Mucosa of stomach (tissue), 1 donor: ENCODE measurements around the gene FBXO47.
"Not testable (repeated sequence)": the region's sequence is repeated elsewhere in the genome, so short reads cannot be mapped to it uniquely, and the experiment has no call there.

Experiments
- H3K27me3 ChIP-seq: one replicate; pipeline ENCODE4 v1.7.0; 2013; ENCODE audit warnings: mild to moderate bottlenecking, low read length; ENCODE audit not compliant: control insufficient read depth, insufficient read depth
- H3K36me3 ChIP-seq: one replicate; pipeline ENCODE4 v1.7.0; 2013; ENCODE audit warnings: low read length; ENCODE audit not compliant: control insufficient read depth, insufficient read depth
- H3K4me1 ChIP-seq: one replicate; pipeline ENCODE4 v1.7.0; 2013; ENCODE audit warnings: mild to moderate bottlenecking, low read length; ENCODE audit not compliant: control insufficient read depth, insufficient read depth
- H3K4me3 ChIP-seq: one replicate; pipeline ENCODE4 v1.7.0; 2013; ENCODE audit warnings: low read length
- H3K9ac ChIP-seq: one replicate; pipeline ENCODE4 v1.7.0; 2013; ENCODE audit warnings: mild to moderate bottlenecking, low read length, moderate library complexity
- H3K9me3 ChIP-seq: one replicate; pipeline ENCODE4 v1.7.0; 2013; ENCODE audit warnings: mild to moderate bottlenecking, low read length, moderate library complexity; ENCODE audit not compliant: control insufficient read depth
- donor health status: Pancreatic carcinoma.

FBXO47 gene

DNA sequence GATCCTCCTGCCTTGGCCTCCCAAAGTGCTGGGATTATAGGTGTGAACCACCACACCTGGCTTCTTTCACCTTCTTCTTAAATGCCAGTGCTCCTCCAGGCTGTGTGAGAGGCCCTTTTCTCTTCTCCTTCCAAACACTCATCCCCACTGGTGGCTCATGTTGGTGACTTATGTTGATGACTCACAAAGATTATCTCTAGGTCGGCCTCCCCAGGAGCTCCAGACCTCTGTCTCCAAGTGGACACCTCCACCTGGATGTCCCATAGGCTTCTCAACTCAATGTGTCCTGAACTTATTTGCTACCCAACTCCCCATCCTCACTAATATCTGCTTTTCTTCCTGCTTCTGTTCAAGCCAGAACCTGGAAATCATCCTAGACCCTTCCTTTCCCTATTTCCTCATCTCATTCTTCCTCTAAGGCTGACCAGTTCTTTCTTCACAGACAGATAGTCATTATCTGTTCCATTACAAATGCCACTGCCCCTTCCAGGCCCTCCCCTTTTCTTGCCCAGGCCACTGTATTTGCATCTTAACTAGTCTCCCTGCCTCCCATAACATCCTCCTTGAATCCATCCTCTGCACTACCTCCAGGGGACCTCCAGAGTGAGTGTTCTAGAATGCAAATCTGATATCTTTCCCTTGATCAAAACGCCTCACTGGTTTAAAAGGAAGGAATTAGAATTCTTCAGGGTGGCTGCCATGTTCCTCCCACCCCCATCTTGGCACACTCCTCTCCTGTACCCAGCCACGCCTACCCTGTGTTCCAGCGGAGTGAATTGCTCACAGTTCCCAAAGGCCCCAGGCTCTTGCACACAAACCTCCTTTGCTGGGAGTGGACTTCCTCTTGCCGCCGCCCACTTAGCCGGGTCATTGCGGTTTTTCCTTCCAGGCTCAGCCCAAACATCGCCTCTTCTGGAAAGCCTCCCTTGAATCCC is 34.8 kb upstream of the FBXO47 start:
- Histone ChIP-seq H3K4me3 (no peak overlapping the region), H3K4me1 (peaks cover 6% of the 10 kb centered on the region), H3K27me3 (no peaks in the 10 kb centered on the region), H3K36me3 (no peaks in the 10 kb centered on the region), H3K9me3 (peaks cover 6% of the 10 kb centered on the region), H3K9ac (no peak overlapping the region)

DNA sequence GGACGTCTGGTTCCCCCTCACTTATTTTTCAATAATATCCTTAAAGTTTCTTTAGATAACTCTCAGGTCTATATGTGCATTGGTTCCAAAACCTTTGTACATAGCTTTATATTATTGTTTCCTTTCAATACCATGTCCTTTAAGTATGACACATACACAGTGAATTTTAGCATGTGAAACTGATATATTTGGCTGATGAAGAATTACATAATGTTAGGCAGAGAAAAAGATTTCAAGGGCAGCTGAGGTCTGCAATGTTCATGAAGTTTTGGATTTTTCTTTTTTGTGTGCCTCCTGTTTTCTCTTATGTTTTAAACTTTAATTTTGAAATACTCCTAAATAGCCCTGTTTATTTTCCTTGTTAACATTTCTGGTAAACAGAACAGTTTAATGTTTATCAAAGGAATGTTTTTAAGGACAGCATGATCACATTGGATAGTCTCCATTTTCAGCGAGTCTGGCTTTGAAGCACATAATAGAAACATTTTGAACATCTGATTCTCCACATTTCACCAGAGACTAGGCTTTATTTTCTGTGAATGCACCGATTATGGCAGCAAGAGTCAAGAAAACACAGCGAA is 32.9 kb upstream of the FBXO47 start:
- Histone ChIP-seq H3K36me3 (no peaks in the 10 kb centered on the region), H3K27me3 (no peaks in the 10 kb centered on the region), H3K9me3 (peaks cover 6% of the 10 kb centered on the region), H3K9ac (no peak overlapping the region), H3K4me3 (no peak overlapping the region), H3K4me1 (peaks cover 6% of the 10 kb centered on the region)

DNA sequence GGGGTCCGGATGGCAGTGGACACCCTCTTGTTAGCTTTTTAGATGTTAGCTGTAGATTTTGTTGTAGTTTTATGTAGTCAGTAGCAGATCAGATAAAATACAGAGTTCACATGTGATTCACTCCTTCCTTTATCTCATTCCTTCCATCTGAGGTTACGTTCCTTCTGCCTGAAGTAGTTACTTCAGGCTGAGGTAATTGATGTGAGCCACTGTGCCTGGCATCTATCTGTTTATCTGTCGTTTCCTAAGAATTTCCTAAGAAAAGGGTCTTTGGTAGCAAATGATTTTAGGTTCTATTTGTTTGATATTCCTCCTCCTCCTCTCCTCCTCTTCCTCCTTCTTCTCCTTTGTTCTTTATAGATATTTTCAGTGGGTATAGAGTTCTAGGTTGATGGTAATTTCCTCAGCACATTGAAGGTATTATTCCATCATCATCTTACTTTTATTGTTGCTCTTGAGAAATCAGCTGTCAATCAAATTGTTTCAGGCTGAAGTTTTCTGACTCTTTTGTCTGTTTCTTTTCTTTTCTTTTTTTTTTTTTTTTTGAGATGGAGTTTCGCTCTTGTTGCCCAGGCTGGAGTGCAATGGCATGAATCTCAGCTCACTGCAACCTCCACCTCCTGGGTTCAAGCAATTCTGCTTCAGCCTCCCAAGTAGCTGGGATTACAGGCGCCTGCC is 29.6 kb upstream of the FBXO47 start:
- Histone ChIP-seq H3K9me3 (peaks cover 6% of the 10 kb centered on the region), H3K36me3 (no peaks in the 10 kb centered on the region)

DNA sequence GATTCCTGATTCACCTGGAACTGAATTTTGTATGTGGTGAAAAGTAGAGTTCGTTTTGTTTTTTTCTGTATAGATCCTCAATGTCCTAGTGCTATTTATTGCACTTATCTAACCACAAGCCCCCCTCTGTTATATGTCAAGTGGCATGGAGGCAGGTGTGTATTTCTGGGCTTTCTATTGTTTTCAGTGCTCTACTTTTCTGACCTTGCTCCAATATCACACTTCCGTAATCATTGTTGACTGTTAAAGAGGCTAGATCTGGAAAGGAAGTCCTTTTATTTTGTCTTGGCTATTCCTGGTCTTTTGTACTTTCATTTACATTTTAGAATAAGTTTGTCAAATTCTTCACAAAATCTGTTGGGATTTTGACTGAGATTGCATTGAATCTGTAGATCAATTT is 26.8 kb upstream of the FBXO47 start:
- no peaks in the 10 kb centered on the region for H3K4me1 ChIP-seq
- no peaks in the 10 kb centered on the region for H3K27me3 ChIP-seq
- H3K4me3 ChIP-seq, result no peak overlapping the region
- peaks cover 6% of the 10 kb centered on the region for H3K9me3 ChIP-seq
- H3K36me3 ChIP-seq, result no peaks in the 10 kb centered on the region
- no peak overlapping the region for H3K9ac ChIP-seq

More for the DNA sequence above, 29.6 kb upstream of the FBXO47 start:
- no peak overlapping the region for H3K9ac ChIP-seq
- no peaks in the 10 kb centered on the region for H3K4me1 ChIP-seq
- H3K4me3 ChIP-seq, result no peak overlapping the region
- H3K27me3 ChIP-seq, result no peaks in the 10 kb centered on the region

DNA sequence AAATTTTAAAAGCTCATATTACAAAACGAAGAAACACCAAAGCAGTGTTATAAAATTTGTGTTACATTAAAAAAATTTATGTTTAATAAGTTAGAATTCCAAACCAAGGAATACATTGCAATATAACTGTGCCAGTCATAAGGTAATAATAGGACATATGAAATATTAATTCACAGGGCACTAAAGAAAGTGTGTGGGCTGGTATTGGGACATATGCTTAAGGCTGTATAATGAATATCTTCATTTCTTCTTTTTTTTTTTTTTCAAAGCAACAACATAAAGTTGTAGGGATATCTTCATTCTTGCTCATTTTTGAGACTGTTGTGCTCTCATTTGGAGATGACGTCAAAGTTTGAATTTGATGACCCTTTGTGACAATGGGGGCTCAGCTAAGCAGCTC is 17.5 kb upstream of the FBXO47 start:
- Histone ChIP-seq H3K4me3 (no peak overlapping the region), H3K9ac (no peak overlapping the region), H3K36me3 (no peaks in the 10 kb centered on the region), H3K27me3 (no peaks in the 10 kb centered on the region), H3K9me3 (no peaks in the 10 kb centered on the region), H3K4me1 (no peaks in the 10 kb centered on the region)

DNA sequence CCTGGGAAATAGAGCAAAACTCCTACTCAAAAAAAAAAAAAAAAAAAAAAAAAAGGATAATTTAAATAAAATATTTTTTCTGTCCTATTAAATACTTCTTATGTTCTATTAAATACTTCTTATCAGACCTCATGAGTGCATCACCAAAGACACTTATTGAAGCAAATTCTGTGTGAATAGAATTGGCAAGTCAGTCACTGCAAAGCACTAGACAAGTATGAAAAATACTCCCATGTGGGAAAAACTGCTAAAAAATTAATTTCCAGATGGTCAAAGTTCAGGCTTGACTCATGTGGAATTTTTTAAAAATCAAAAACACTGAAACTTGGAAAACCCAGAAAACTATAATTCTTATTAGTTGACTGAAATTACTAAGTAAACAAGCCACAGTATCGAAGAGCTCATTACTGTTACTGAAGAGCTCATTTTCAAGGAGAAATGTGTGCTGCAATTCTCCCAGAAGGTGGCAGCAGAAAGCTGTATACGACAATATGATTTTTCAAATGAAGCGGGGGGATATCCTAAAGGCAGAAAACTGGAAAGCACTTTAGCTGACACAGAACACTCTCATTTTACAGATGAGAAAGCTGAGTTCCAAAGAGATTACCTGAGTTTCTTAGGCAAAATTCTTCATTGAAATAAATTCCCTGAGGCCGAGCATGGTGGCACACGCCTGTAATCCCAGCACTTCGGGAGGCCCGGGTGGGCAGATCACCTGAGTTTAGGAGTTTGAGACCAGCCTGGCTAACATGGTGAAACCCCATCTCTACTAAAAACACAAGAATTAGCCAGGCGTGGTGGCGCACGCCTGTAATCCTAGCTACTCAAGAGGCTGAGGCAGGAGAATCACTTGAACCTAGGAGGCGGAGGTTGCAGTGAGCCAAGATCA is 15.9 kb upstream of the FBXO47 start:
- no peaks in the 10 kb centered on the region for H3K4me1 ChIP-seq
- H3K9ac ChIP-seq, result no peak overlapping the region
- no peak overlapping the region for H3K4me3 ChIP-seq

DNA sequence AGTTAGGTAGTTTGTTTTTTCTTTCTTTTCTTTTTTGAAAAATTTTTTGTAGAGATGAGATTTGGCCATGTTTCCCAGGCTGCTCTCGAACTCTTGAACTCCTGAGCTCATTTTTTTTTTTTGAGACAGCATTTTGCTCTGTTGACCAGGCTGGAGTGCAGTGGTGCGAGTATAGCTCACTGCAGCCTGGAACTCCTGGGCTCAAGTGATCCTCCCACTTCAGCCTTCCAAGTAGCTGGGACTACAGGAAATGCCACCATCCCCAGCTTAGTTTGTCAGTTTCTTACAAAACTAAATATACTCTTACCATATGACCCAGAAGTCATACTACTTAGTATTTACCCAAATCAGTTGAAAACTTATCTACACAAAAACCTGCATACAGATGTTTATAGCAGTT is 14.4 kb upstream of the FBXO47 start:
- no peak overlapping the region for H3K9ac ChIP-seq
- no peaks in the 10 kb centered on the region for H3K27me3 ChIP-seq
- H3K4me3 ChIP-seq, result no peak overlapping the region
- no peaks in the 10 kb centered on the region for H3K36me3 ChIP-seq
- no peaks in the 10 kb centered on the region for H3K9me3 ChIP-seq
- no peaks in the 10 kb centered on the region for H3K4me1 ChIP-seq

More for the DNA sequence above, 15.9 kb upstream of the FBXO47 start:
- H3K27me3 ChIP-seq, result no peaks in the 10 kb centered on the region
- H3K36me3 ChIP-seq, result no peaks in the 10 kb centered on the region
- H3K9me3 ChIP-seq, result no peaks in the 10 kb centered on the region

DNA sequence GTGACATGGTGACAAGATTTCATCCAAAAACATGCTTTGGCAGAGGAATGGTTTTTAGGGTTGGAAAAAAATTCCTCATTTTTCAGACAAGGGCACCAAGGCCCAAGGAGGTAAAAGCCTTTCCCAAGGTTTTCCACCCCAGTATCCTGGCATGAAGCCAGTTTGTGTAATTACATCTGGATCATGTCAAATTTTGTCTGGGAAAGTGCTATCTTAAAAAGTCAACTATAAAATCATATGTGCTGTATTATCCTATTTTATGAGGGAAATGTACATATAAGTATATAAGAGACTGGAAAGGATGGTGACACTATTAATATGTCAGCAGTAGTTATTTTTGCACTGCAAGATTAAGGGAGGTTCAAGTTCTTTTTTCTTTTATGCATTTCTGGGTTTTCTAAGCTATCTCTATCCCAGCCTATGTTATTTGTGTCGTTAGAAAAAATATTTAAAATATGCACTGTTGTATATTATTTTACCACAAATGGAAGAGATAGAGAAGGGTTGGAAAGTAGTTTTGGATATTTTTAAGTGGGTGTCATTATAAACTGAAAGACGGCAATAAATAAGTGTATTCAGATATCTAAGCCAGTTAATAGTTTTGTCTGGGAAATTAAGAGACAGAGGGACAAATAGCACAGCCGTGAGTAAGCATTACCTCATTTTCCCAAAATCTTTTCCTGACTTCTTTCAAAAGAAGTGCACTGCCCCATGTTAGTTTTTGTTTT is 13.5 kb upstream of the FBXO47 start:
- Histone ChIP-seq H3K27me3 (no peaks in the 10 kb centered on the region), H3K9me3 (no peaks in the 10 kb centered on the region), H3K36me3 (no peaks in the 10 kb centered on the region), H3K4me3 (no peak overlapping the region), H3K4me1 (no peaks in the 10 kb centered on the region), H3K9ac (no peak overlapping the region)

DNA sequence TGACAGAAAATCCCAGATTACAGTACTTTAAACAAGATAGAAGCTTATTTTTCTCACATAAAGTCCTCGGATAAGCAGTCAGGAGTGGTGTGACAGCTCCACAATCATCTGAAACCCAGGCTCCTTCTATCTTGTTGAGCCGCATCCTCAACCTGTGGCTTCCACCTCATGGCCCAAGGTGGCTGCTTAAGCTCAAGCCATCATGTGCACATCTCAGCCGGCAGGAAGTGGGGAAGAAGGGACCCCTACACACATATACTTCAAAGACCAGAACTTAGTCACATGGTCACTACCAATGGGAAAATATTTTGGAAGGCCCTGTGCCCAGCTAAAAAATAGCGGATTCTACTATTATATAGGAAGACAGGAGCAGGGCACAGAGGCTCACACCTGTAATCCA is 11.0 kb upstream of the FBXO47 start:
- no peaks in the 10 kb centered on the region for H3K36me3 ChIP-seq
- H3K9me3 ChIP-seq, result no peaks in the 10 kb centered on the region
- H3K27me3 ChIP-seq, result no peaks in the 10 kb centered on the region
- H3K4me1 ChIP-seq, result no peaks in the 10 kb centered on the region
- no peak overlapping the region for H3K9ac ChIP-seq
- no peak overlapping the region for H3K4me3 ChIP-seq

DNA sequence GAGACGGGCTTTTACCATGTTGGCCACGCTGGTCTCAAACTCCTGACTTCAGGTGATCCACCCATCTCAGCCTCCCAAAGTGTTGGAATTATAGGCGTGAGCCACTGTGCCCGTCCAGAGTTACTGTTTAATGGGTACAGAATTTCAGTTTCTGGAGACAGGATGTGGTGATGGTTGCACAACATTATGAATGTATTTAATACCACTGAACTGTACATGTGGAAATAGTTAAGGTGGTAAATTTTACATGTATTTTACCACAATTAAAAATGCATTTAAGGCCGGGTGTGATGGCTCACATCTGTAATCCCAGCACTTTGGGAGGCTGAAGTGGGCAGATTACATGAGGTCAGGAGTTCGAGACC is 9.0 kb upstream of the FBXO47 start:
- not testable (repeated sequence) for H3K27me3 ChIP-seq, H3K9ac ChIP-seq, H3K4me1 ChIP-seq, H3K9me3 ChIP-seq, H3K4me3 ChIP-seq, H3K36me3 ChIP-seq

DNA sequence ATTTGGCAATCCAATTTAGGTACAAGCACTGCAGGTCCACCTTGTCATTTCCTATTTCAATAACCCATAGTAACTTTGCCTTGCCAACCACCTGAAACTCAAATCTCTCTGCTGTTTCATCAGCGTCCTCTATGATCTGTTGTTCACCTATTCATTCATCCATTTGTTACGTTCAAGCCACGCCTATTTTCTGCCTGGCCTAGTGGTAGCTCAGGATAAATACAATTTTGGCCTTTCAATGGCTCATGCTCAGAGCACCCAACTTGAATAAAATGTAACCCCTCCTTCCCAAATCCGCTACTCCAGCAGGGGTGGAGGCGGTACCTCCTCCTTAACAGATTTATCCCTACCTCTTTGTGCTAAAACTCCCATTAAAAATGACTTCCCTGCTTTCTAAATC is 3.6 kb upstream of the FBXO47 start:
- Histone ChIP-seq H3K9ac (no peak overlapping the region), H3K4me3 (no peak overlapping the region), H3K9me3 (no peaks in the 10 kb centered on the region), H3K4me1 (peaks cover 4% of the 10 kb centered on the region), H3K36me3 (no peaks in the 10 kb centered on the region), H3K27me3 (no peaks in the 10 kb centered on the region)
